Neural cell (in vitro differentiated cells): ENCODE data around the gene FGGY.

Experiments
- POLR2AphosphoS5 ChIP-seq: IDR thresholded peaks from 2 replicates; pipeline ENCODE4 v1.6.1; 2012
- TF ChIP-seq, protein P1 (sequence below): IDR thresholded peaks from 2 replicates; pipeline ENCODE4 v1.6.1; 2012; ENCODE audit warnings: borderline replicate concordance

DNA sequence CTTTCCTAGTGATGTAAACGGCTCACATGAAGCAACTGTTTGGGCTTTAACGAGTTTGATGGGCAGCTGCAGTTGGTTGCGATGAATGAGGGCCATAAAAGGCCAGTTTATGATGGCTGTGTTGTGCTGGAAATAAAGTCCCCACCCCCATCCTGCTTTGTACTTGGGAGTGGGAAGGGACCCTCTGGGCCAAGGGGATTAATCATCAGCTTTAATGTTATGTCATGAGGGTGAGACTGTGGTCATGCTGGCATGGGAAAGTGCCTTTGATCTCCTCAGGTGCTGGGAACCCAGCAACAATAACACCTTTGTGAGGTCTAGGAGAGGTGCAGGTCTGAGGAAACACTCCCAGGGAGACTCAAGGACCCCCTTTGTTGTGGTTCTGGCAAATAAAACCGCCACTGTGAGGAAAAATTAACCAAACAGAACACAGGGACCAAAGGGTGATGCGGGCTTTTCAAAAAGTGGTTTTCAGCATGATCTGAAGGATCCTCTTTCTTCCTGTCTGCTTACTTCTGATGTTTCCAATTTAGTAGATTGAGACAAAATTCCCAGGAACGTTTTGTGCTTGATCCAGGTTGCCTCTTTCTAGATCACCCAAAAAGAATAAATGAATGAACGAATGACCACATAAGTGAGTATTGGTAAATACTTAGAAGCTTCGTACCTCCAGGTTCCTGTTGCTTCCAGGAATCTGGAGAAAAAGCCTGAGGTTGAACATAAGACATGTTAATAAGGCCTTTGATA is 260.1 kb downstream of the FGGY start:
- no peak for TF ChIP-seq POLR2AphosphoS5
- TF ChIP-seq, protein P1, sequence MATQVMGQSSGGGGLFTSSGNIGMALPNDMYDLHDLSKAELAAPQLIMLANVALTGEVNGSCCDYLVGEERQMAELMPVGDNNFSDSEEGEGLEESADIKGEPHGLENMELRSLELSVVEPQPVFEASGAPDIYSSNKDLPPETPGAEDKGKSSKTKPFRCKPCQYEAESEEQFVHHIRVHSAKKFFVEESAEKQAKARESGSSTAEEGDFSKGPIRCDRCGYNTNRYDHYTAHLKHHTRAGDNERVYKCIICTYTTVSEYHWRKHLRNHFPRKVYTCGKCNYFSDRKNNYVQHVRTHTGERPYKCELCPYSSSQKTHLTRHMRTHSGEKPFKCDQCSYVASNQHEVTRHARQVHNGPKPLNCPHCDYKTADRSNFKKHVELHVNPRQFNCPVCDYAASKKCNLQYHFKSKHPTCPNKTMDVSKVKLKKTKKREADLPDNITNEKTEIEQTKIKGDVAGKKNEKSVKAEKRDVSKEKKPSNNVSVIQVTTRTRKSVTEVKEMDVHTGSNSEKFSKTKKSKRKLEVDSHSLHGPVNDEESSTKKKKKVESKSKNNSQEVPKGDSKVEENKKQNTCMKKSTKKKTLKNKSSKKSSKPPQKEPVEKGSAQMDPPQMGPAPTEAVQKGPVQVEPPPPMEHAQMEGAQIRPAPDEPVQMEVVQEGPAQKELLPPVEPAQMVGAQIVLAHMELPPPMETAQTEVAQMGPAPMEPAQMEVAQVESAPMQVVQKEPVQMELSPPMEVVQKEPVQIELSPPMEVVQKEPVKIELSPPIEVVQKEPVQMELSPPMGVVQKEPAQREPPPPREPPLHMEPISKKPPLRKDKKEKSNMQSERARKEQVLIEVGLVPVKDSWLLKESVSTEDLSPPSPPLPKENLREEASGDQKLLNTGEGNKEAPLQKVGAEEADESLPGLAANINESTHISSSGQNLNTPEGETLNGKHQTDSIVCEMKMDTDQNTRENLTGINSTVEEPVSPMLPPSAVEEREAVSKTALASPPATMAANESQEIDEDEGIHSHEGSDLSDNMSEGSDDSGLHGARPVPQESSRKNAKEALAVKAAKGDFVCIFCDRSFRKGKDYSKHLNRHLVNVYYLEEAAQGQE, result no peak
